Chondrocyte (in vitro differentiated cells): Measurements from ENCODE around the gene PI4K2A. TPM values are rescaled to one million over a fixed set of nuclear protein-coding genes. Genes with fewer than 3 reads are reported as not detected.
"Not testable (repeated sequence)": the region's sequence is repeated elsewhere in the genome, so short reads cannot be mapped to it uniquely, and the experiment has no call there.

Experiments
- DNase-seq: peaks from one replicate; pipeline ENCODE4 v3.0.0; 2021; ENCODE audit warnings: mixed read lengths, low spot score
- H3K27ac Mint-ChIP-seq: one replicate; pipeline ENCODE4 v1.8.0; 2021; ENCODE audit warnings: mild to moderate bottlenecking, moderate library complexity, mixed read lengths; ENCODE audit not compliant: unreplicated experiment
- H3K27me3 Mint-ChIP-seq: 2 replicates; pipeline ENCODE4 v1.8.0; 2021; ENCODE audit warnings: low read depth, mixed read lengths
- H3K36me3 Mint-ChIP-seq: 2 replicates; pipeline ENCODE4 v1.8.0; 2021; ENCODE audit warnings: low read depth, mixed read lengths
- H3K4me1 Mint-ChIP-seq: 2 replicates; pipeline ENCODE4 v1.8.0; 2021; ENCODE audit warnings: low read depth, mild to moderate bottlenecking, mixed read lengths
- H3K4me3 Mint-ChIP-seq: one replicate; pipeline ENCODE4 v1.8.0; 2021; ENCODE audit warnings: mild to moderate bottlenecking, moderate library complexity, mixed read lengths; ENCODE audit not compliant: unreplicated experiment
- H3K9me3 Mint-ChIP-seq: 2 replicates; pipeline ENCODE4 v1.8.0; 2021; ENCODE audit warnings: low read depth, mixed read lengths
- total RNA-seq: library from RNA; stranded (reverse); gene quantifications from 3 replicates; pipeline ENCODE4 v1.2.1, GENCODE V29; 2021
- TF ChIP-seq, protein P1 (sequence below): fragments of 200-600 bp; sonication (generic); IDR thresholded peaks from 2 replicates; pipeline ENCODE4 v1.5.0; 2021; ENCODE audit warnings: antibody characterized with exemption, mild to moderate bottlenecking, moderate library complexity

Gene PI4K2A
- total RNA-seq, 1 donor from 2014 or later = 20.1 TPM

DNA sequence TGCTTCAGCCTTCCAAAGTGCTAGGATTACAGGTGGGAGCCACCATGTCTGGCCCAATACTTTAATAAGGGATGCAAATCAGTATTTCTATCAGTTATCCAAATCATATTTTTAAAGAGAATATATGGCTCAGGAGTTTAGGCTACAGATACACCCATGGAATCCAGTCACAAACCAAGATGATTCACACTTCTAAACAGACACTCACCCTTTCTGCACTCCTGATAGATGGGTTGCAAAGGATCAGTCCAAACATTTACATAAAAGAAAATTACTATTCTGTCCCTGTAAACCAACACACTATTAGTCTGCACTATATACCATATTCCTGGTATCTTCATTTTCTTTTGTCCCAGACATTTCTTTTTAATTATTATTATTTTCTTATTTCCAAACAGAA lies 9.4 kb upstream of the PI4K2A start:
- Mint-ChIP-seq H3K4me3 (no peak overlapping the region), H3K27me3 (no peaks in the 10 kb centered on the region), H3K27ac (no peak overlapping the region), H3K4me1 (peaks cover 15% of the 10 kb centered on the region), H3K9me3 (no peaks in the 10 kb centered on the region), H3K36me3 (peaks cover 2% of the 10 kb centered on the region)
- TF ChIP-seq, protein P1, sequence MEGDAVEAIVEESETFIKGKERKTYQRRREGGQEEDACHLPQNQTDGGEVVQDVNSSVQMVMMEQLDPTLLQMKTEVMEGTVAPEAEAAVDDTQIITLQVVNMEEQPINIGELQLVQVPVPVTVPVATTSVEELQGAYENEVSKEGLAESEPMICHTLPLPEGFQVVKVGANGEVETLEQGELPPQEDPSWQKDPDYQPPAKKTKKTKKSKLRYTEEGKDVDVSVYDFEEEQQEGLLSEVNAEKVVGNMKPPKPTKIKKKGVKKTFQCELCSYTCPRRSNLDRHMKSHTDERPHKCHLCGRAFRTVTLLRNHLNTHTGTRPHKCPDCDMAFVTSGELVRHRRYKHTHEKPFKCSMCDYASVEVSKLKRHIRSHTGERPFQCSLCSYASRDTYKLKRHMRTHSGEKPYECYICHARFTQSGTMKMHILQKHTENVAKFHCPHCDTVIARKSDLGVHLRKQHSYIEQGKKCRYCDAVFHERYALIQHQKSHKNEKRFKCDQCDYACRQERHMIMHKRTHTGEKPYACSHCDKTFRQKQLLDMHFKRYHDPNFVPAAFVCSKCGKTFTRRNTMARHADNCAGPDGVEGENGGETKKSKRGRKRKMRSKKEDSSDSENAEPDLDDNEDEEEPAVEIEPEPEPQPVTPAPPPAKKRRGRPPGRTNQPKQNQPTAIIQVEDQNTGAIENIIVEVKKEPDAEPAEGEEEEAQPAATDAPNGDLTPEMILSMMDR = no peak
- no peak for DNase-seq

DNA sequence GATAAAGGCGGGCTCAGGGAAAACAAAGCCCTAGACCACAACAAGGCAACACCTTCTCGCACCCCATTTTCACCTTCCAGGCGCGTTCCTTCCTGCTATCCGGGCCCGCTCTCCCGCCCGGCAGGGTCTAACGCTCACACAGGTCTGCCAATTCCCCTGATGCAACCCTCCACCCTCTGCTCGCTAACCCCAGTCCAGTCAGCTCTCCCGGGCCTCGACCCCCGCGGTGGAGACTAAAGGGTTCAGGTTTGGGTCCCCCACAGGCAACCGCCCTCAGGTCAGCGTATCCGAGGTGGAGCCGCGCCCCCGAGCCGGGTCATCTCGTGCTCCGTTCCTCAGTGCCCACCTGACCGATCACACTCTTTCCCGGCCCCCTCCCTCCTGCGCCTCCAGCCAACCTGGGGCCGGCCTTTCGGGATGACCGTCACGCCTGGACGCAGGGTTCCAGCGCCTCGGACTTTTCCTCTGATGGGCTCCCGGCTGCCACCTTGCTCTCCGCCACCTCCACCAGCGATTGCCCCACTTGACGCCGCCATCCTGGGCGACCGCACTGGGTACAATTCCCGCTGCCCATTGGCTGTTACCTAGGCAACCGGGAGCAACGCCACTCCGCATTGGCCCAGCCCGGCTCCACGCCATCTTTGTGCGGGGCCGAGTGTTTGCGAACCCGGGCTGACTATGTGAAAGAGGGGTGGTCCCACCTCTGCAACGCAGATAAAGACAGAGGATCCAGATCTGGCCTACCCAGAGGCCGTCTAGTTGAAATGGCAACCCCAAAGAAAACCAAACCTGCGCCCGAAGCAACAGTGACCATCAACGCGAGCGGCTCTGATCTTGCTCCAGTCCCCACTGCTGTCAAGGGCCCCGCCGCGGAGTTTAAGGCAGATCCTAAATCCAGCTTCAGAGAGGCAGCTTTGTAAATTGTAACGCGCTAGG lies 7.3 kb upstream of the PI4K2A start, which contains the start of gene MORN4:
Gene MORN4 (minus strand): TSS at position 552 of the 936 bp plus-strand sequence. CDS start 13,847 bp downstream, outside the sequence.
- Mint-ChIP-seq H3K4me1 (peaks cover 15% of the 10 kb centered on the region), H3K9me3 (no peaks in the 10 kb centered on the region), H3K4me3 (peak within 1 kb of the TSS; percentile 99), H3K36me3 (peaks cover 2% of the 10 kb centered on the region), H3K27ac (peak within 1 kb of the TSS; percentile 91), H3K27me3 (no peaks in the 10 kb centered on the region)
- peak; percentile 98 for DNase-seq
- TF ChIP-seq, protein P1 = no peak

GRCh38 chr10:97633921-97634320 lies 6.5 kb upstream of the PI4K2A start:
- Mint-ChIP-seq H3K27me3 (no peaks in the 10 kb centered on the region), H3K36me3 (peaks cover 2% of the 10 kb centered on the region), H3K4me3 (peak overlapping the region; percentile 99), H3K9me3 (no peaks in the 10 kb centered on the region), H3K27ac (no peak overlapping the region), H3K4me1 (peaks cover 15% of the 10 kb centered on the region)
- TF ChIP-seq, protein P1 = peak; percentile 51
- DNase-seq = no peak

DNA sequence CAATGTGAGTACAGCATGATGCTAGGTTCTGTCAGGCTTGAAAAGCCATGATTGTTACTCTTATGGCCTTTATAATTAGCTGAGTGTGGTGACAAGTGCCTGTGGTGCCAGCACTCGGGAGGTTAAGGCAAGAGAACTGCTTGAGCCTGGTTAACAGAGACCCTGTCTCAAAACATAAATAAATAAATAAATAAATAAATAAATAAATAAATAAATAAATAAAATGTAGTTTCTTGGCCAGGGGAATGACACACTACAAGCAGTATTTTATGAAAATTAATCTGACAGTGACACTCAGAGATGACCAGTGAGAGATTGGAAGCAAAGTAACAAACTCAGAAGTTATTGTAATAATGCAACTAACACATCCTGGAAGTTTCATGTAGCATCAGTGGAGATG lies 4.9 kb upstream of the PI4K2A start:
- no peak overlapping the region for H3K27ac Mint-ChIP-seq
- TF ChIP-seq, protein P1 = no peak
- no peaks in the 10 kb centered on the region for H3K9me3 Mint-ChIP-seq
- H3K4me3 Mint-ChIP-seq = no peak overlapping the region
- no peak for DNase-seq
- peaks cover 20% of the 10 kb centered on the region for H3K4me1 Mint-ChIP-seq
- H3K36me3 Mint-ChIP-seq = peaks cover 2% of the 10 kb centered on the region
- H3K27me3 Mint-ChIP-seq = no peaks in the 10 kb centered on the region

- H3K36me3 Mint-ChIP-seq, H3K27ac Mint-ChIP-seq, H3K27me3 Mint-ChIP-seq, H3K4me3 Mint-ChIP-seq, H3K9me3 Mint-ChIP-seq, DNase-seq: not testable (repeated sequence)
- H3K4me1 Mint-ChIP-seq = peaks cover 23% of the 10 kb centered on the region
Measured at GRCh38 chr10:97639090-97639489, 1.4 kb upstream of the PI4K2A start.
